Spleen (tissue), 11 donors: ENCODE data around the gene DOCK11. TPM values are rescaled to one million over a fixed set of nuclear protein-coding genes. Genes with fewer than 3 reads are reported as not detected.

ENCODE experiments used
- DNase-seq: peaks from one replicate; pipeline ENCODE4 v3.0.0-alpha.2; 2020
- H3K27ac ChIP-seq, 8 donors: fragments of 200-600 bp; sonication (generic) in 7 of 8; 1 replicate in 4 of 8; 2 replicates in 4 of 8; pipeline versions ENCODE4 v1.5.0 to v1.8.0; 2016 to 2021; ENCODE audit warnings: inconsistent platforms in 4 of 8, mild to moderate bottlenecking in 4 of 8, moderate library complexity in 1 of 8
- H3K27me3 ChIP-seq, 7 donors: fragments of 200-600 bp; sonication (generic) in 6 of 7; replicated peaks in 1 of 7; 1 replicate in 4 of 7; 2 replicates in 3 of 7; pipeline versions ENCODE4 v1.5.0 to v1.8.0; 2016 to 2021; ENCODE audit warnings: inconsistent platforms in 3 of 7, mild to moderate bottlenecking in 1 of 7
- H3K36me3 ChIP-seq, 6 donors: fragments of 200-600 bp; sonication (generic) in 5 of 6; 1 replicate in 4 of 6; 2 replicates in 2 of 6; pipeline versions ENCODE4 v1.5.0 to v1.8.0; 2016 to 2021; ENCODE audit warnings: inconsistent platforms in 2 of 6
- H3K4me1 ChIP-seq, 6 donors: fragments of 200-600 bp; sonication (generic) in 5 of 6; 1 replicate in 3 of 6; 2 replicates in 3 of 6; pipeline versions ENCODE4 v1.5.0 to v1.8.0; 2016 to 2021; ENCODE audit warnings: inconsistent platforms in 3 of 6
- H3K4me3 ChIP-seq, 8 donors: fragments of 200-600 bp; sonication (generic) in 7 of 8; 1 replicate in 4 of 8; 2 replicates in 4 of 8; pipeline versions ENCODE4 v1.5.0 to v1.8.0; 2016 to 2021; ENCODE audit warnings: inconsistent platforms in 4 of 8, mild to moderate bottlenecking in 4 of 8, moderate library complexity in 2 of 8
- H3K9me3 ChIP-seq, 8 donors: fragments of 200-600 bp; sonication (generic) in 7 of 8; 1 replicate in 4 of 8; 2 replicates in 4 of 8; pipeline versions ENCODE4 v1.5.0 to v1.8.0; 2016 to 2021; ENCODE audit warnings: inconsistent platforms in 4 of 8
- CTCF ChIP-seq, 11 experiments: fragments of 200-600 bp in 7 of 11; fragments of 450-650 bp in 4 of 11; sonication (generic) in 4 of 11; IDR thresholded peaks in 8 of 11; conservative IDR thresholded peaks in 3 of 11; 1 replicate in 7 of 11; 2 replicates in 4 of 11; pipeline versions ENCODE4 v1.4.0 to v1.8.0; 2016 to 2021; ENCODE audit warnings: antibody characterized with exemption in 11 of 11, inconsistent platforms in 4 of 11, mild to moderate bottlenecking in 1 of 11
- POLR2A ChIP-seq, 3 donors: fragments of 450-650 bp; IDR thresholded peaks; one replicate each; pipeline ENCODE4 v1.5.1; 2017; ENCODE audit warnings: antibody characterized with exemption in 3 of 3, mild to moderate bottlenecking in 1 of 3
- POLR2AphosphoS5 ChIP-seq, 3 donors: sonication (generic); formaldehyde crosslinking; IDR thresholded peaks; one replicate each; pipeline ENCODE4 v1.5.1; 2017; ENCODE audit warnings: antibody characterized with exemption in 3 of 3
- WGBS, 5 donors: extraction: QIAGEN DNeasy Blood & Tissue Kit in 3 of 5; methylation state at CpG; one replicate each; pipeline versions ENCODE4 v1.1.5 to v1.1.7; 2013 to 2018; 5-methylcytosine and 5-hydroxymethylcytosine counted together
- intact Hi-C: fragments of 100-400 bp; cut with DNase I; formaldehyde crosslinking; loops from one replicate; pipeline ENCODE4 v1.15.0; 2023; ENCODE audit warnings: low total_unique reads
- polyA plus RNA-seq, 3 donors: library from polyadenylated mRNA; stranded (reverse); fragments of 200-250 nt; gene quantifications; one replicate each; pipeline ENCODE4 v1.2.1, GENCODE V29; 2013
- total RNA-seq, 7 donors: library from RNA; depleted of rRNA in 3 of 7; stranded (reverse); fragments of >200 nt in 3 of 7; fragmentation: NEBNext Ultra II Directional in 4 of 7; extraction: Animal tissue kit (Norgen Biotek cat#: 25700) in 4 of 7; gene quantifications; one replicate each; pipeline versions ENCODE4 v1.1.0 to v1.2.1, GENCODE V29; 2016 to 2021
- donor health status: healthy with polysubstance abuse.
- donor health status: DM: no; HTN: no; CAD: no; lungs with moderate emphysema.
- donor health status: DM: no; HTN: no; CAD: no.
- donor health status: Bipolar disorder and iron deficiency.
- donor health status: healthy.
- donor health status: DM: no; HTN: no; CAD: no.
- donor health status: DM: yes; HTN: yes; CAD: no.

The DOCK11 gene
- total and polyA plus RNA-seq, 10 donors = 32.8 to 68.9 (median 56.0) TPM

DNA sequence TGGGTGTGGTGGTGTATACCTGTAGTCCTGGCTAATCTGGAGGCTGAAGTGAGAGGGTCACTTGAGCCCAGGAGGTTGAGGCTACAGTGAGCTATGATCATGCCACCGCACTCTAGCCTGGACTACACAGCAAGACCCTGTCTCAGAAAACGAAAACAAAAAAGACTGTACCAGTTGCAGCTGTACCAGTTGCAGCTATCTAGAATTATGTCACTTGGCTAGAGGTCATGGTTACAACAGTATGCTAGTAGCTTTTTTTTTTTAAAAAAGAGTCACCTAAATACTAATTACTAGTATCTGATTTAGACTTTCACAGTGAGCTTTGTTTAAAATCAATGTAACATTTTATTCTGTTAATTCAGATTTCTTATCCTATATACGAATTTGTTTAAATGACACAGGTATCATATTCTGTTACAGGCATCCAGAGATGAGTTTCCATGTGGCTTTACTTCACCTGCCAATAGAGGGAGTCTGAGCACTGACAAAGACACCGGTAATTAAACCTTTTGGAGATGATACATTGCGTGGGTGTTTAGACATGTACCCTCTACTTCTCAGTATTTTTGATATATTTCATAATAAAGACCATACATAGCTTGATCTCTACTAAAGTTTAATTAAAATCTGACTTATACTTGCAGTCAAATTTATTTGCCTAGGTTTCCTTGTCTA, 131.6 kb downstream of the DOCK11 start:
- no peak overlapping the region for H3K4me3 ChIP-seq
- H3K27me3 ChIP-seq = no peaks in the 10 kb centered on the region
- intact Hi-C loops = no loop called here
- H3K9me3 ChIP-seq = no peaks in the 10 kb centered on the region
- H3K4me1 ChIP-seq = peaks cover 0 to 13% (median under 1%) of the 10 kb centered on the region in 6 donors
- no peak for TF ChIP-seq POLR2A (IDR thresholded peaks at IDR 0.05)
- peak in 4 of 11 experiments; percentile 7 to 22 (median 15) for TF ChIP-seq CTCF (IDR thresholded peaks at IDR 0.05 in 8 of 11, conservative IDR thresholded peaks at IDR 0.05 in 3 of 11)
- TF ChIP-seq POLR2AphosphoS5 (IDR thresholded peaks at IDR 0.05) = no peak
- peaks cover 0 to 96% (median 5%) of the 10 kb centered on the region in 6 donors for H3K36me3 ChIP-seq
- H3K27ac ChIP-seq = no peak overlapping the region
- DNase-seq = no peak
- WGBS, 5 donors = 51 to 82% (median 75%) methylated on average over 5 of the region's 5 CpGs

- H3K4me3 ChIP-seq = no peak overlapping the region
- 35 to 76% (median 65%) methylated on average over 7 of the region's 7 CpGs for WGBS, 5 donors
These were observed 135.2 kb downstream of the DOCK11 start for GRCh38 chrX:118630848-118631247.

DNA sequence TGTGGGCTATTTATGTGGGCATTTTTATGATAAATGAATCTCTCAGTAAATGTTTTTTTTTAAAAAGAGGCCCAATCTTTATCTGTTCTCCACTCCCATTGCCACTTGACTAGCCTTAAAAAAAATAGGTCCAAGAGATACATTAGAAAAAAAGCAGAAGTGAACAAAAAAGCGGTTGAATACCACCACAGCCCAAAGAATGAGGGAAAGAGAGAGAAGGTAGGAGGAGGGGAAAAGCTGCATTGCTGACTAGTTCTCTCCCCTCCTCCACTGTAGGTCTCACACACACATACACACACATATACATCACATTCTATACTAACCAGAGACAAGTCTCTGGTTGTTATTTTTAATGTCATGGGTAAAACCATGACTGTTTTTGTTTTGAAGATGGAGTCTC, 136.0 kb downstream of the DOCK11 start:
- DNase-seq = no peak
- Histone ChIP-seq H3K27ac (peak overlapping the region in 6 of 8 donors; percentile 37 to 75 (median 58)), H3K27me3 (no peaks in the 10 kb centered on the region), H3K9me3 (no peaks in the 10 kb centered on the region), H3K4me3 (no peak overlapping the region), H3K4me1 (peaks cover 0 to 17% (median 2%) of the 10 kb centered on the region in 6 donors), H3K36me3 (peaks cover 0 to 93% (median 6%) of the 10 kb centered on the region in 6 donors)
- WGBS, 5 donors = 13 to 70% (median 40%) methylated on average over 1 of the region's 1 CpG
- no peak for TF ChIP-seq POLR2AphosphoS5 (IDR thresholded peaks at IDR 0.05)
- no peak for TF ChIP-seq POLR2A (IDR thresholded peaks at IDR 0.05)
- TF ChIP-seq CTCF (IDR thresholded peaks at IDR 0.05 in 8 of 11, conservative IDR thresholded peaks at IDR 0.05 in 3 of 11) = no peak
- intact Hi-C loops = loop anchor here (10.0 kb wide), 1 partner anchor 173 kb away; no protein-coding TSS in a partner anchor

More at GRCh38 chrX:118630848-118631247, 135.2 kb downstream of the DOCK11 start:
- Histone ChIP-seq H3K4me1 (peaks cover 0 to 17% (median 2%) of the 10 kb centered on the region in 6 donors), H3K27ac (peak overlapping the region in 3 of 8 donors; percentile 27 to 75 (median 71)), H3K36me3 (peaks cover 0 to 93% (median 2%) of the 10 kb centered on the region in 6 donors), H3K9me3 (no peaks in the 10 kb centered on the region), H3K27me3 (no peaks in the 10 kb centered on the region)
- no peak for DNase-seq
- TF ChIP-seq POLR2A (IDR thresholded peaks at IDR 0.05) = no peak
- no peak for TF ChIP-seq POLR2AphosphoS5 (IDR thresholded peaks at IDR 0.05)
- no peak for TF ChIP-seq CTCF (IDR thresholded peaks at IDR 0.05 in 8 of 11, conservative IDR thresholded peaks at IDR 0.05 in 3 of 11)
- intact Hi-C loops = loop anchor here (10.0 kb wide), 1 partner anchor 174 kb away; no protein-coding TSS in a partner anchor

- H3K36me3 ChIP-seq = peaks cover 0 to 93% (median 4%) of the 10 kb centered on the region in 6 donors
- peak overlapping the region in 4 of 8 donors; percentile 29 to 75 (median 57) for H3K27ac ChIP-seq
- 31 to 57% (median 39%) methylated on average over 4 of the region's 4 CpGs for WGBS, 5 donors
- H3K4me3 ChIP-seq = no peak overlapping the region
- TF ChIP-seq CTCF (IDR thresholded peaks at IDR 0.05 in 8 of 11, conservative IDR thresholded peaks at IDR 0.05 in 3 of 11) = no peak
- TF ChIP-seq POLR2A (IDR thresholded peaks at IDR 0.05) = no peak
- TF ChIP-seq POLR2AphosphoS5 (IDR thresholded peaks at IDR 0.05) = no peak
- peaks cover 0 to 17% (median 2%) of the 10 kb centered on the region in 6 donors for H3K4me1 ChIP-seq
- no peaks in the 10 kb centered on the region for H3K27me3 ChIP-seq
- intact Hi-C loops = loop anchor here (10.0 kb wide), 1 partner anchor 172 kb away; no protein-coding TSS in a partner anchor
- H3K9me3 ChIP-seq = no peaks in the 10 kb centered on the region
- DNase-seq = no peak
These were observed 137.2 kb downstream of the DOCK11 start for GRCh38 chrX:118632862-118633261.
